GM12801 (cell line): ENCODE measurements around the gene PGF.

ENCODE experiments used
- CTCF ChIP-seq: IDR thresholded peaks from one replicate; pipeline ENCODE4 v1.5.1; 2011; ENCODE audit warnings: control low read depth; ENCODE audit not compliant: insufficient read length; ENCODE audit errors: extremely low read depth

The PGF gene

GRCh38 chr14:74922752-74923401, 32.5 kb downstream of the PGF start, which contains the start of gene RPS6KL1:
TSS of gene RPS6KL1 (minus strand) at chr14:74923260. CDS start at chr14:74921541, 1,719 bp downstream.
- TF ChIP-seq CTCF: no peak

- TF ChIP-seq CTCF: no peak
Measured at GRCh38 chr14:74921987-74922751, 33.2 kb downstream of the PGF start.

- TF ChIP-seq CTCF: no peak
Measured at GRCh38 chr14:74921053-74921620, 34.3 kb downstream of the PGF start.

- no peak for TF ChIP-seq CTCF
Measured at GRCh38 chr14:74920281-74920680, 35.1 kb downstream of the PGF start.

- TF ChIP-seq CTCF: no peak
Measured at GRCh38 chr14:74919421-74920165, 35.8 kb downstream of the PGF start.

GRCh38 chr14:74918380-74918779, 37.0 kb downstream of the PGF start:
- TF ChIP-seq CTCF: no peak

GRCh38 chr14:74917646-74918081, 37.7 kb downstream of the PGF start:
- no peak for TF ChIP-seq CTCF
